Heart left ventricle (tissue), 13 donors: ENCODE measurements around the gene TMC3.

Source experiments
- POLR2A ChIP-seq, 2 donors: fragments of 450-650 bp; IDR thresholded peaks; one replicate each; pipeline ENCODE4 v1.6.1; 2017; ENCODE audit warnings: antibody characterized with exemption in 2 of 2, mild to moderate bottlenecking in 2 of 2, moderate library complexity in 2 of 2
- TF ChIP-seq, protein P1 (sequence below), 12 donors: fragments of 200-600 bp; sonication (generic) in 4 of 12; IDR thresholded peaks; one replicate each; pipeline versions ENCODE4 v1.5.0 to v1.8.0; 2018 to 2022; ENCODE audit warnings: antibody characterized with exemption in 12 of 12, mild to moderate bottlenecking in 5 of 12
- donor health status: ischemic (EF 13 %, LVEDD 7.1; RV severe dilation, severe dysfunction).
- donor health status: DM: no; HTN: yes; CAD: no.
- donor health status: DM: no; HTN: no; CAD: no.
- donor health status: ischemic (EF 25% LVEDD 6.9; RV normal size, moderate dysfunction).
- donor health status: ischemic (EF 25% LVEDD 5.7; RV mildly dilated, moderate dysfunction).
- donor health status: ischemic (EF 35%, LVEDD 5.7; RV mildly dilated, moderate dysfunction).
- donor health status: nonischemic (EF 11% LVEDD 7.7; RV severe dilation, severe dysfunction).
- donor health status: DM: yes; HTN: yes; CAD: no.
- donor health status: PGD.
- donor health status: ischemic (EF 29% LVEDD 5.4; RV normal size, mild dysfunction).
- donor health status: nonischemic (EF 23%, LVEDD 6.1; RV moderate dilation, normal function).

- TF ChIP-seq, protein P1, sequence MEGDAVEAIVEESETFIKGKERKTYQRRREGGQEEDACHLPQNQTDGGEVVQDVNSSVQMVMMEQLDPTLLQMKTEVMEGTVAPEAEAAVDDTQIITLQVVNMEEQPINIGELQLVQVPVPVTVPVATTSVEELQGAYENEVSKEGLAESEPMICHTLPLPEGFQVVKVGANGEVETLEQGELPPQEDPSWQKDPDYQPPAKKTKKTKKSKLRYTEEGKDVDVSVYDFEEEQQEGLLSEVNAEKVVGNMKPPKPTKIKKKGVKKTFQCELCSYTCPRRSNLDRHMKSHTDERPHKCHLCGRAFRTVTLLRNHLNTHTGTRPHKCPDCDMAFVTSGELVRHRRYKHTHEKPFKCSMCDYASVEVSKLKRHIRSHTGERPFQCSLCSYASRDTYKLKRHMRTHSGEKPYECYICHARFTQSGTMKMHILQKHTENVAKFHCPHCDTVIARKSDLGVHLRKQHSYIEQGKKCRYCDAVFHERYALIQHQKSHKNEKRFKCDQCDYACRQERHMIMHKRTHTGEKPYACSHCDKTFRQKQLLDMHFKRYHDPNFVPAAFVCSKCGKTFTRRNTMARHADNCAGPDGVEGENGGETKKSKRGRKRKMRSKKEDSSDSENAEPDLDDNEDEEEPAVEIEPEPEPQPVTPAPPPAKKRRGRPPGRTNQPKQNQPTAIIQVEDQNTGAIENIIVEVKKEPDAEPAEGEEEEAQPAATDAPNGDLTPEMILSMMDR (IDR thresholded peaks at IDR 0.05): no peak
- TF ChIP-seq POLR2A (IDR thresholded peaks at IDR 0.05): no peak
These were observed 27.4 kb downstream of the TMC3 start for GRCh38 chr15:81346611-81347010.
